Effector memory CD4-positive, alpha-beta T cell (primary cell): Measurements from ENCODE around the gene RAMP1.

Source experiments
- DNase-seq, 3 donors: peaks; one replicate each; pipeline ENCODE4 v3.0.0-alpha.2; 2020
- H3K27ac ChIP-seq: 2 replicates; pipeline ENCODE4 v1.7.0; 2013; ENCODE audit warnings: mild to moderate bottlenecking, low read length, moderate library complexity; ENCODE audit not compliant: insufficient read depth, poor library complexity, severe bottlenecking
- H3K27me3 ChIP-seq: replicated peaks from 2 replicates; pipeline ENCODE4 v1.7.0; 2013; ENCODE audit warnings: mild to moderate bottlenecking, low read length; ENCODE audit not compliant: insufficient read depth, control insufficient read depth, poor library complexity, severe bottlenecking
- H3K36me3 ChIP-seq: 2 replicates; pipeline ENCODE4 v1.7.0; 2013; ENCODE audit warnings: mild to moderate bottlenecking, low read length, moderate library complexity; ENCODE audit not compliant: control insufficient read depth, insufficient read depth
- H3K4me1 ChIP-seq: 2 replicates; pipeline ENCODE4 v1.7.0; 2013; ENCODE audit warnings: low read length, mild to moderate bottlenecking; ENCODE audit not compliant: control insufficient read depth, insufficient read depth, poor library complexity, severe bottlenecking
- H3K4me3 ChIP-seq: 2 replicates; pipeline ENCODE4 v1.7.0; 2013; ENCODE audit warnings: low read length, low read depth, mild to moderate bottlenecking; ENCODE audit not compliant: insufficient read depth, poor library complexity, severe bottlenecking
- H3K9me3 ChIP-seq: 2 replicates; pipeline ENCODE4 v1.7.0; 2013; ENCODE audit warnings: mild to moderate bottlenecking, low read length, moderate library complexity; ENCODE audit not compliant: control insufficient read depth

RAMP1 gene

DNA sequence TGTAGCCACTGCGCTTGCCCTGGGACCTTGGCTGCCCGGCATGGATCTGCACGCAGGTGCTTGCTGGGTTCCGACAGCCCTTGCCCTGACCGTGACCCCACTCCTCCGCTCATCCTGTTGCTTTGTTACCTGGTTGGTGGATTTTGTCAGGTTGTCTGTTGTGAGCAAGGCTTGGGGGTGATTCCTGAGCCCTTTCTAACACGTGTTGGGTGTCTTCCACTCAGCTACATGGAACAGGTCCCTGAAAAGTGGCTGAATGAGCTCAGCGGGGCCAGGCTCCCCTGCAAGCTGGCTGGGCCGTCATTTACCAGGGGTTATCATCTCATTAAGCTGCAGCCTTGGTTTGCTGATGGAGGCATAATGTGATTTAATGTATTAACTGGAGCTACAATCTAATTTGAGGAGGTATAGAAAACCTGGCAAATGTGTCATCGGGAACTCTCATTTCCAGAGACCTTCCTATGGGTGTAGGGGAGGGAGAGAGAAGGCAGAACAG lies 24.6 kb downstream of the RAMP1 start:
- Histone ChIP-seq H3K27me3 (no peaks in the 10 kb centered on the region), H3K9me3 (no peaks in the 10 kb centered on the region), H3K36me3 (no peaks in the 10 kb centered on the region), H3K4me1 (no peaks in the 10 kb centered on the region), H3K4me3 (no peak overlapping the region), H3K27ac (no peak overlapping the region)
- no peak for DNase-seq

DNA sequence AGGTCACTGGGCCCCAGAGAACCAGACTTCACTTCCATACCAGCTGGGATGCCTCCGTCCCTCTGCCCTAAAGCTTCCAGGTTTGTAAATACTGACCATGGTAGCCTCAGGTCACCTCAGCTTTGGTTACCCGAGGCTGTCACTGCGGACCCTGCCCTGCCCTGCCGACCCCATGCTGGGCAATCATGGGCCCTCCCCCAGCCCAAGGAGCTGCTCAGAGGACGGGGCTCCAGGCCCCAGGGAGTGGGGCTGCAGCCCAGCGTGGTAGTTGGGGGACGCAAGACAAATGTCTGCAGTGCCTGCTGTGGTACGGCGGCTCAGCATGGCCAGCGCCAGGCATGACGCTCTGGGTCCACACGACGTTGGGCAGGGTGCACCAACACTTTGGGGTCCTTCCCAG lies 25.3 kb downstream of the RAMP1 start:
- H3K4me3 ChIP-seq, result no peak overlapping the region
- H3K27ac ChIP-seq, result no peak overlapping the region
- no peaks in the 10 kb centered on the region for H3K36me3 ChIP-seq
- no peak for DNase-seq
- H3K27me3 ChIP-seq, result no peaks in the 10 kb centered on the region
- no peaks in the 10 kb centered on the region for H3K4me1 ChIP-seq
- H3K9me3 ChIP-seq, result no peaks in the 10 kb centered on the region

DNA sequence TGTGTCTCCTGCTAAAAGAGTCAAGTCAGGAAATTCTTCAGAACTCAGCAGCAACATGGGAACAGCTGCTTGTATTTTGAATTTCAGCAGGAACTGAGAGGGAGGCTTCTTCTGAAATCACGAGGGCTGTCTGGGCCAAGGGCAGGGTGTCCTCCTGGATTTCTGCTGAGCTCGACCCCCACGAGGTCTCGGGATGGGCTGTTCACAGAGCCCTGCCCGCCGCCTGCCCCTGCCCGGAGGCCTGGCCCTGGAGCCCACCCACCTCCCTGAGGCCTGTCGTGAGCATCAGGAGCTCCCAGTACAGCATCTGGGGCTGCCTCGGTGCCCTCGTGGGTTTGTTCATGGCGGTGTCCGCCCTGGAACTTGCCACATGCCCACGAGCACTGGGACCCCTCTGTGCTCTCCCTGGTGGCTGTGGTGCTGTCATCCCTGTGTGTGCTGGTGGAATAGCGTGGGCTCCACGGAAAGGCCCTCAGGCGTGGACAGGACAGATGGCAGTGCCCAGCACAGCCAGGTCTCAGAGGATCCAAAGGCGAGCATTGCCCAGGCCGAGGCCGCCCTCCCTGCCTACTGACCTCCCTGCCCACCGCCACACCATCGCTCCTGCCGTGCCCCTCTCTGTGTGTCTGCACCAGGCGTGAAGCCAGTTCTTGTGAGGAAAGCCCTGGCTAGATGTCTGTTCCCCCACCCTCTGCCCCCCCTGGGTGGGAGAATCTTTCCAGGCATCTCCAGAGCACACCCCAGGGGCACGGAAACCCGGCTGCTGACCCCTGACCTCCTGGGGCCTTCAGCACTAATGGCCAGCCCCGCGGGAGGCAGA lies 25.9 kb downstream of the RAMP1 start:
- Histone ChIP-seq H3K4me1 (no peaks in the 10 kb centered on the region), H3K4me3 (no peak overlapping the region), H3K27me3 (no peaks in the 10 kb centered on the region), H3K27ac (no peak overlapping the region), H3K36me3 (no peaks in the 10 kb centered on the region), H3K9me3 (no peaks in the 10 kb centered on the region)
- DNase-seq, result no peak

DNA sequence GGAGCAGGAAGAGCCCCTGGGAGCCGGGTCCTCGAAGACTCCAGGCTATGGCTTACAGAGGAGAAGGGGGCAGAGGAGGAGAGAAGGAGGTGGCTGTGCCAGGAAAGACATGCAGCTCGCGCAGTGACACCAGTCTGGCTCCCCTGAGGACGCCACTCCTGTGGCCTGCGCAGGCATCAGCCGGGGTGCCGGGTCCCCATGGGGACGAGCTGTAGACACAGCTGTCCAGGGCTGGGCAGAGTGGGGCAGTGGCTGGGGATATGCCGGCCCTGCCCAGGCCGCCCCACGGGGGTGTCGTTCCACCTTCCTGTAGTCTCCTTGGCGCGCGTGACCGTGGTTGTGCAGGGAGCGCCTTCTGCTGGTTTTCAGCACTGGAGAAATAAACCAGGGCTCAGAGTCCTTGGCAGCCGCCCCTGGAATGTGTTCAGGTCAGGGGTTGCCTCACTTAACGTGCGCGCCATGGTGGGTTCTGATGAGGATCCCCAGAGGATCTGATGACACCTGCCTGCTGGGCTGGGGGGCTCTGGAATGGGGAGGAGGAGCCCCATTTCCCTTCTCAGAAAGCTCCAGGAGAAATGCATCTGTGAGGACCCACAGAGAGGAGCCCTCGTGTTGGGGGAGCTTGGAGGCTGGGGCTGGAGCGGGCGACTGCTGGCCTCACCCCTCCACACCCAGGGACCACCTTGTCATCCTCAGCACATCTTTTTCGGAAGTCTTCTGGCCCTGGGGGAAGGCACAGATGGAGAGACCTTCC lies 26.7 kb downstream of the RAMP1 start:
- Histone ChIP-seq H3K4me3 (no peak overlapping the region), H3K27ac (no peak overlapping the region), H3K9me3 (no peaks in the 10 kb centered on the region), H3K4me1 (no peaks in the 10 kb centered on the region), H3K27me3 (no peaks in the 10 kb centered on the region), H3K36me3 (no peaks in the 10 kb centered on the region)
- DNase-seq, result no peak

DNA sequence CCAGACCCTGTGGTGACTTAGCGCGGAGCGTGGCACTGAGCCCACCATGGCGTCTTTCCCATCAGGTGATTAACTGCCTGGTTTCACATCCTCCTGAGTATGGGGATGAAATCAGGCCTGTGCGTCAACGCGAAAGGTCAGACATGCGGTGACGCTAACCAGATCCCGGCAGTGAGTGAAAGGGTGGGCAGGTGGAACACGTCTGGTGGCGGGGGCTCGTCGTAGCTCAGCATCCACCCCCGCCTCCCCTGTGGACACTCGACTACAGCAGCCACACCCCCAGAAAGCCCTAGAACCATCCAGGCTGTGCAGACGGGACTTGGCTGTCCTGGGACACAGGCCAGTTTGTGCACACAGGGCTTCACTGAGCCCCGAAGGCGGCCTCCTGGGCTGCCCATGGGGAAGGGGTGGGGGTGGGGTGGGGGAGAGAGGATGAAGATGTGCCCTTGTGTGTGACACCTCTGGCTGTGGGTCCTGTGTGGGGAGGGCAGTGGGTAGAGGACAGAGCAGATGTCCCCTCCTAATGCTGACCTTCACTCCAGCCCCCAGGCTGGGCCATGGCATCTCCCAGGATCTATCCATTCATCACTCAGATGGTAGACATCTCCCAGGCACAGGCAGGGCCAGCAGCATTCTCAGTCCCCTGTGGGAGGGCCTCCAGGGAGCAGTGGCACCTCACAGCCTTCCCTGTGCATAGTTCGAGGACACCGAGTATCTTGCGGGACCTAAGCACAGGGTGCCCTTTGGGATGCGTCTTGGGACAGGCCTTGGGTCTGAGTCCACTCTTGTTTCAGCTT lies 27.5 kb downstream of the RAMP1 start:
- H3K9me3 ChIP-seq, result no peaks in the 10 kb centered on the region
- H3K4me3 ChIP-seq, result no peak overlapping the region
- no peaks in the 10 kb centered on the region for H3K36me3 ChIP-seq
- no peak overlapping the region for H3K27ac ChIP-seq
- no peaks in the 10 kb centered on the region for H3K4me1 ChIP-seq
- no peaks in the 10 kb centered on the region for H3K27me3 ChIP-seq
- no peak for DNase-seq

DNA sequence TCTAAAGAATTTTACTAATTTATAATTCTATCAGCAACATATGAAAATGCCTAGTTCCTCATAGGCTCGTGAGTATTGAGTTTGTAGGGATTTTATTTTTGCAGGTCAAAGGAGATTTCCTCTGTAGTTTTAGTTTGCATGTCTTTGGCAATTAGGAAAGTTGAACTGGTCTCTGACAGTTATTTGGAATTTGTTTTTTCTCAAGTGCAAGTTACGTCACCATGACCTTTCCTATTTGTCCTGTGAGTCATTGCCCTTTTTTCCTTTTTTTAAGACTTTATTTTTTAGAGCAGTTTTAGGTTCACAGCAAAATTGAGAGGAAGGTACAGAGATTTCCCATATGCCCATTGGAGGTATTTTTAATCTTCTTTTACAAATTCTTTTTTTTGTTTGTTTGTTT lies 29.0 kb downstream of the RAMP1 start:
- Histone ChIP-seq H3K4me3 (no peak overlapping the region), H3K27me3 (no peaks in the 10 kb centered on the region), H3K36me3 (no peaks in the 10 kb centered on the region), H3K4me1 (no peaks in the 10 kb centered on the region), H3K9me3 (no peaks in the 10 kb centered on the region), H3K27ac (no peak overlapping the region)
- no peak for DNase-seq

DNA sequence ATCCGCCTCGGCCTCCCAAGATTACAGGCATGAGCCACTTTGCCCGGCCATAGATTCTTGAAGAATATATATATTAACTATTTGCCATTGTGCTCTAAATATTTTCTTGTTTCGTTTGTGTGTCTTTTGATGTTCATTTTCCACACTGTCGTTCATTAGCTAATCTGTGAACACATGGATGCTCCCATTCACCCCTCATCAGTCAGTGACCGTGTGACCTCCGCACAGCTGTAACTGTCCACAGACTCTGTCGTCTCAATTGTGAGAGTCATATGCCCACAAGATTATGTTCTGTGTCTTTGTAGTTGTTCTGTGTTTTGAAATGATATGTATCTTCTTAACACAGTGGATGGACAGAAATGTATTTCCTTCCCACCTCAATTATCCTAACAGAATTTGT lies 29.6 kb downstream of the RAMP1 start:
- no peaks in the 10 kb centered on the region for H3K4me1 ChIP-seq
- H3K27me3 ChIP-seq, result no peaks in the 10 kb centered on the region
- DNase-seq, result no peak
- no peaks in the 10 kb centered on the region for H3K36me3 ChIP-seq
- no peak overlapping the region for H3K27ac ChIP-seq
- no peaks in the 10 kb centered on the region for H3K9me3 ChIP-seq
- no peak overlapping the region for H3K4me3 ChIP-seq

DNA sequence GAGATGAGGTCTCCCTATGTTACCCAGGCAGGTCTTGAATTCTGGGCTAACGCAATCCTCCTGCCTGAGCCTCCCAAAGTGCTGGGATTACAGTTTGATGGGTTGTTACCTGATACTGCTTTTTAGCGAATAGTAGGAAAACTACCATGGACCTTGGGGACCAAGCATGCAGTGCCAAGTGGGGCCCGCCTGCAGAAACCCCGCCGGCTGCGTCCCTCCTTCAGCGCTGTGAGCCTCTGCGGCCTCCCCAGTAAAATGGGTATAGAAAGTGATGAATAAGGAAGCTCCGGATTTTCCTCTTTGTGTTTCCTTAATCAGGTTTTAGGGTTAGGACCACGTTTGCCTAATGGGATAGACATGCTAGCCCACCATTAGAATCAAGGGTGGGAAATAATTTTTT lies 30.4 kb downstream of the RAMP1 start:
- no peaks in the 10 kb centered on the region for H3K36me3 ChIP-seq
- no peak for DNase-seq

DNA sequence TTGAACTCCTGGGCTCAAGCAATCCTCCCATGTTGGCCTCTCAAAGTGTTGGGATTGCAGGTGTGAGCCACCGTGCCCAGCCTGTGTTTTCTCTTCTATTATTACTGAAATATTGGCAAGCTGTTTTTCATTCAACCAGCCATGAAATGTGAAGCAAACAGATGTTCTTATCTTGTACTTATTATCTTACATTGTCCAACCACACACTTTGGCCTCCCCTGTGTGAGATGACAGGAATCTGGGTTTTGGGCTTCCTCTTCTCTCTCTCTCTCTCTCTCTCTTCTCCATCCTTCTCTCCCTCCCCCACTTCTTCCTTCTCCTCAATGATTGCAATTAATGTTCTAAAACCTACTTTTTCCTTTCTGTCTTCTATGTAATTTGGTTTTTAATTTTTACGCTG lies 33.1 kb downstream of the RAMP1 start:
- Histone ChIP-seq H3K27ac (no peak overlapping the region), H3K4me3 (no peak overlapping the region), H3K4me1 (no peaks in the 10 kb centered on the region), H3K27me3 (no peaks in the 10 kb centered on the region), H3K9me3 (no peaks in the 10 kb centered on the region), H3K36me3 (no peaks in the 10 kb centered on the region)
- no peak for DNase-seq

More for the DNA sequence above, 30.4 kb downstream of the RAMP1 start:
- Histone ChIP-seq H3K4me3 (no peak overlapping the region), H3K27ac (no peak overlapping the region), H3K4me1 (no peaks in the 10 kb centered on the region), H3K9me3 (no peaks in the 10 kb centered on the region), H3K27me3 (no peaks in the 10 kb centered on the region)
